ENCODE measurements around the gene RXRA.

The RXRA gene

GRCh38 chr9:134426436-134426835, 100.2 kb downstream of the RXRA start:
- H3K27me3 ChIP-seq (ENCODE audit: control insufficient read depth, insufficient read depth, low read length), result no peaks in the 10 kb centered on the region
- H2AFZ ChIP-seq, result no peak overlapping the region
- no peaks in the 10 kb centered on the region for H3K79me2 ChIP-seq
- no peaks in the 10 kb centered on the region for H3K4me1 ChIP-seq
- TF ChIP-seq, protein P1, sequence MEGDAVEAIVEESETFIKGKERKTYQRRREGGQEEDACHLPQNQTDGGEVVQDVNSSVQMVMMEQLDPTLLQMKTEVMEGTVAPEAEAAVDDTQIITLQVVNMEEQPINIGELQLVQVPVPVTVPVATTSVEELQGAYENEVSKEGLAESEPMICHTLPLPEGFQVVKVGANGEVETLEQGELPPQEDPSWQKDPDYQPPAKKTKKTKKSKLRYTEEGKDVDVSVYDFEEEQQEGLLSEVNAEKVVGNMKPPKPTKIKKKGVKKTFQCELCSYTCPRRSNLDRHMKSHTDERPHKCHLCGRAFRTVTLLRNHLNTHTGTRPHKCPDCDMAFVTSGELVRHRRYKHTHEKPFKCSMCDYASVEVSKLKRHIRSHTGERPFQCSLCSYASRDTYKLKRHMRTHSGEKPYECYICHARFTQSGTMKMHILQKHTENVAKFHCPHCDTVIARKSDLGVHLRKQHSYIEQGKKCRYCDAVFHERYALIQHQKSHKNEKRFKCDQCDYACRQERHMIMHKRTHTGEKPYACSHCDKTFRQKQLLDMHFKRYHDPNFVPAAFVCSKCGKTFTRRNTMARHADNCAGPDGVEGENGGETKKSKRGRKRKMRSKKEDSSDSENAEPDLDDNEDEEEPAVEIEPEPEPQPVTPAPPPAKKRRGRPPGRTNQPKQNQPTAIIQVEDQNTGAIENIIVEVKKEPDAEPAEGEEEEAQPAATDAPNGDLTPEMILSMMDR (IDR thresholded peaks at IDR 0.05), result no peak
- H3K9me3 ChIP-seq (ENCODE audit: control insufficient read depth, low read length), result no peaks in the 10 kb centered on the region
- H3K4me2 ChIP-seq (ENCODE audit: low read length), result no peak overlapping the region
- no peaks in the 10 kb centered on the region for H3K36me3 ChIP-seq (ENCODE audit: control insufficient read depth, insufficient read depth, low read length)
- H3K9ac ChIP-seq, result no peak overlapping the region
- H3K4me3 ChIP-seq (ENCODE audit: low read depth, low read length), result no peak overlapping the region
- H3K27ac ChIP-seq, result no peak overlapping the region

DNA sequence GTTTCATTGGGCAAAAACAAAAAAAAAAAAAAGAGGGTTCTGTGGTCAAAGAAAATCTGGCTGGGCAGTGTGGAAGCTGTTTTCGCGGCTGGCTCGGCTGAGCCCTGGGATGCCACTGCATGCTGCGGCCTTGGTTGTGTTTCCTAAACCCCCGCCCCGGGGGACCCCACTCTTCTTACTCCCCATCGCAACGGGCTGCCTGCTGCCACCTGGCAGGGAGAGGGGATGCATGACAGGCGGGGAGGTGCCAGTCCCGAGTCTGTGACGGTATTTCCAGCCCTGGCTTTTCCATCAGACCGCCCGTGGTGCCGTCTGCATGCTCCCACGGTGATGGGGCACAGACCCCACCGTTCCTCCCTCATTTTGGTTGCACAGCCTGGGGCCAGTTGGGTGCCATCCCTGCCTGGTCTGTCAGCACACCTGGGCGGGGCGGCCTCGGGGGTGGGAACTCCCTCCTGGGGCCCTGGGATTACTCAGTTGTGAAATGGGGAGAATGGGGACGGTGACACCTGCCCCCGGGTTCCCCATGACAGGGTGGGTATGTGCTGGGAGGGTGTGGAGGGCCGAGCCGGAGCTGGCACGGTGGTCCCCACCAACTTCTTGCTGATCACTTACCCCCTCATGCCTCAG, 101.0 kb downstream of the RXRA start:
- H3K36me3 ChIP-seq (ENCODE audit: control insufficient read depth, insufficient read depth, low read length), result no peaks in the 10 kb centered on the region
- H3K4me3 ChIP-seq (ENCODE audit: low read depth, low read length), result no peak overlapping the region
- no peak overlapping the region for H2AFZ ChIP-seq
- no peaks in the 10 kb centered on the region for H3K79me2 ChIP-seq
- H3K4me2 ChIP-seq (ENCODE audit: low read length), result no peak overlapping the region
- no peaks in the 10 kb centered on the region for H3K27me3 ChIP-seq (ENCODE audit: control insufficient read depth, insufficient read depth, low read length)
- H3K9me3 ChIP-seq (ENCODE audit: control insufficient read depth, low read length), result no peaks in the 10 kb centered on the region
- H3K4me1 ChIP-seq, result peaks cover 7% of the 10 kb centered on the region
- no peak overlapping the region for H3K9ac ChIP-seq
- H3K27ac ChIP-seq, result no peak overlapping the region
- TF ChIP-seq, protein P1 (IDR thresholded peaks at IDR 0.05), result no peak

DNA sequence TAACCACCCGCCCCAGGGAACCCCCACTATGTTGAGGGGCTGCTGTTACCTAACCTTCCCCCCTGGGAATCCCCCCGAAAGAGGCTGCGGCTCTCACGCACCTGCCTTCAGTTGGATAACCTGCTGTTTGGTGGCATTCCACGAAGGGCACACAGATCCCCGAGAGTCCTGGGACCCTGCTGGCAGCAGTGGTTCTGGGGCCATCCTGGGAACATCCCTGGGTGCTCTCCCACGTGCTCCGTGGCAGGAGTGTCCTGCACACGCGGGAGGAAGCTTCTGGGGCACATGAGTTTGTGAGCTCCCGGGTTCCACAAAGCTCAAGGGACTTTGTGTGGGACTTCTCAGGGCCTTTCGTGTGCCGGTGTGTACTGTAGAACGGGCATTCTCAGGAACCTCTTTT, 102.3 kb downstream of the RXRA start:
- peaks cover 9% of the 10 kb centered on the region for H3K4me1 ChIP-seq
- no peaks in the 10 kb centered on the region for H3K9me3 ChIP-seq (ENCODE audit: control insufficient read depth, low read length)
- H3K27me3 ChIP-seq (ENCODE audit: control insufficient read depth, insufficient read depth, low read length), result no peaks in the 10 kb centered on the region
- no peaks in the 10 kb centered on the region for H3K36me3 ChIP-seq (ENCODE audit: control insufficient read depth, insufficient read depth, low read length)
- TF ChIP-seq, protein P1 (IDR thresholded peaks at IDR 0.05), result no peak
- no peak overlapping the region for H2AFZ ChIP-seq
- H3K27ac ChIP-seq, result no peak overlapping the region
- no peak overlapping the region for H3K9ac ChIP-seq
- H3K4me2 ChIP-seq (ENCODE audit: low read length), result no peak overlapping the region
- H3K4me3 ChIP-seq (ENCODE audit: low read depth, low read length), result no peak overlapping the region
- no peaks in the 10 kb centered on the region for H3K79me2 ChIP-seq

- Histone ChIP-seq H3K79me2 (no peaks in the 10 kb centered on the region), H3K27me3 (ENCODE audit: control insufficient read depth, insufficient read depth, low read length) (no peaks in the 10 kb centered on the region), H3K9me3 (ENCODE audit: control insufficient read depth, low read length) (no peaks in the 10 kb centered on the region), H3K4me1 (peaks cover 12% of the 10 kb centered on the region), H3K4me3 (ENCODE audit: low read depth, low read length) (no peak overlapping the region), H2AFZ (no peak overlapping the region), H3K36me3 (ENCODE audit: control insufficient read depth, insufficient read depth, low read length) (no peaks in the 10 kb centered on the region), H3K9ac (no peak overlapping the region), H3K27ac (no peak overlapping the region), H3K4me2 (ENCODE audit: low read length) (no peak overlapping the region)
- TF ChIP-seq, protein P1 (IDR thresholded peaks at IDR 0.05), result no peak
Observed at GRCh38 chr9:134429007-134429406, 102.8 kb downstream of the RXRA start.

- Histone ChIP-seq H3K9me3 (ENCODE audit: control insufficient read depth, low read length) (no peaks in the 10 kb centered on the region), H3K27ac (no peak overlapping the region), H3K27me3 (ENCODE audit: control insufficient read depth, insufficient read depth, low read length) (no peaks in the 10 kb centered on the region), H2AFZ (no peak overlapping the region), H3K4me3 (ENCODE audit: low read depth, low read length) (no peak overlapping the region), H3K79me2 (no peaks in the 10 kb centered on the region), H3K4me1 (peaks cover 16% of the 10 kb centered on the region), H3K36me3 (ENCODE audit: control insufficient read depth, insufficient read depth, low read length) (no peaks in the 10 kb centered on the region), H3K9ac (no peak overlapping the region), H3K4me2 (ENCODE audit: low read length) (no peak overlapping the region)
- TF ChIP-seq, protein P1 (IDR thresholded peaks at IDR 0.05), result no peak
Observed at GRCh38 chr9:134429481-134429880, 103.2 kb downstream of the RXRA start.

Data from parathyroid adenoma (tissue), 2 donors.